GM12892 (cell line): ENCODE measurements around the gene UQCRH.
A peak's percentile ranks its signal among the peaks of the same experiment; 100 is the strongest.
"Not testable (repeated sequence)": the region's sequence is repeated elsewhere in the genome, so short reads cannot be mapped to it uniquely, and the experiment has no call there.

Experiments used
- POLR2A ChIP-seq: IDR thresholded peaks from 2 replicates; pipeline ENCODE4 v1.6.1; 2011; ENCODE audit warnings: low read depth, low read length, control low read depth
- POLR2AphosphoS5 ChIP-seq: IDR thresholded peaks from 2 replicates; pipeline ENCODE4 v1.6.1; 2011; ENCODE audit warnings: low read depth, low read length, control low read depth
- TAF1 ChIP-seq: IDR thresholded peaks from 2 replicates; pipeline ENCODE4 v1.6.1; 2011; ENCODE audit warnings: low read depth, mild to moderate bottlenecking, control low read depth, low read length, borderline replicate concordance

DNA sequence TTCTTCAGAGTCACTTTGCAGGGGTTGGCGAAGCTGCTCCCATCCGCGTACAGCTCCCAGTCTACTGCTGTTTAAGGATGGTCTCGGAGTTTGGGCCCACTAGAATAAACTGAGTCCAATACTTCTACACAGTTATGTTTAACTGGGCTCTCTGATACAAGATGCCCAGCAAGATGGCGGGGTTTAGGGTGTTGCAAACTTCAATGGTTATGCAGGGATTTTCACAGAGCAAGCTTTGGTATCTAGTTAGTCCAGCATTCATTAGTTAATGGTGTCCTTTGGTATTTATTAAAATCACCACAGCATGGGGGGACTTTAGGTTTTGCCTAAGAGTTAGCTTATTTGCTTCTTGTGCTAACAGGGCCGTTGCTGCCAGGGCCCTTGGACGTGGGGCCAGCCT, 24.7 kb downstream of the UQCRH start:
- peak; percentile 41; the same call in 1 of the 2 replicates for TF ChIP-seq POLR2A
- TF ChIP-seq TAF1 = peak; percentile 47; the same call in 1 of the 2 replicates
- TF ChIP-seq POLR2AphosphoS5 = not testable (repeated sequence)
